DOHH2 (cell line): ENCODE measurements around the gene DNAJB12.

Source experiments
- EZH2phosphoT487 ChIP-seq: fragments of 200-600 bp; sonication (generic); IDR thresholded peaks from 2 replicates; pipeline ENCODE4 v1.6.1; 2017; ENCODE audit warnings: borderline replicate concordance, mild to moderate bottlenecking, antibody characterized with exemption, low read length, moderate library complexity, mixed read lengths
- TF ChIP-seq, protein P1 (sequence below): fragments of 200-600 bp; sonication (generic); IDR thresholded peaks from one replicate; pipeline ENCODE4 v1.5.1; 2014; ENCODE audit warnings: antibody characterized with exemption, mild to moderate bottlenecking, low read depth, low read length; ENCODE audit not compliant: poor library complexity, severe bottlenecking

DNA sequence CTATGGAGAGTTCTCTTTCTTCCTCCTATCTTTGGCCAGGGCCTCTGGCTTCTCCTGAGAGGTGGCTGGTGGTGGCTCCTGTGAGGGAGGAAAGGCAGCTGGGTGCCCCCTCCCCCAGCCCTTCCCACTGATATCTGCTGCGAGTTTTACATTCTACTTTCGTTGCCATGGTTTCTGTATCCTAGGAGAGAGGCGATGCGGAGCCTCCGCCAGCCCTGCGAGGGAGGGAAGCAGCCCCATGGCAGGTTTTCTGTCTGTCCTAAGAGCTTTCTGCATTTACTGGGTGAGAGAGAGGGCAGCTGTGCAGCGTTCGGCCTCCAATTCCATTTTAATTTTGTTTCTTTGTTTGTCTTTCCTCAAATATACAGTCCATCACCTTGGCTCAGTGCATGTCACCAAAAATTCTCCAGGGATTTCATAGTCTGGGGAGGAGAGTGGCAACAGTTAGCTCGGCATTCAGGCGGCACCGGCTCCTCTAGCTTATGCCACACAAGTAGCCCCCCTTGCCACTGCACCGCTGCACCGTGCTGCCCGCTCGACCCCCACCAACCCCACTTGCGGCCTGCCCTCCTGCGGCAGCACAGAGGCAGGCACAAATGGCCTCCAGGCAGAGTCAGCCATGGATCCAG, 20.4 kb downstream of the DNAJB12 start:
- TF ChIP-seq, protein P1, sequence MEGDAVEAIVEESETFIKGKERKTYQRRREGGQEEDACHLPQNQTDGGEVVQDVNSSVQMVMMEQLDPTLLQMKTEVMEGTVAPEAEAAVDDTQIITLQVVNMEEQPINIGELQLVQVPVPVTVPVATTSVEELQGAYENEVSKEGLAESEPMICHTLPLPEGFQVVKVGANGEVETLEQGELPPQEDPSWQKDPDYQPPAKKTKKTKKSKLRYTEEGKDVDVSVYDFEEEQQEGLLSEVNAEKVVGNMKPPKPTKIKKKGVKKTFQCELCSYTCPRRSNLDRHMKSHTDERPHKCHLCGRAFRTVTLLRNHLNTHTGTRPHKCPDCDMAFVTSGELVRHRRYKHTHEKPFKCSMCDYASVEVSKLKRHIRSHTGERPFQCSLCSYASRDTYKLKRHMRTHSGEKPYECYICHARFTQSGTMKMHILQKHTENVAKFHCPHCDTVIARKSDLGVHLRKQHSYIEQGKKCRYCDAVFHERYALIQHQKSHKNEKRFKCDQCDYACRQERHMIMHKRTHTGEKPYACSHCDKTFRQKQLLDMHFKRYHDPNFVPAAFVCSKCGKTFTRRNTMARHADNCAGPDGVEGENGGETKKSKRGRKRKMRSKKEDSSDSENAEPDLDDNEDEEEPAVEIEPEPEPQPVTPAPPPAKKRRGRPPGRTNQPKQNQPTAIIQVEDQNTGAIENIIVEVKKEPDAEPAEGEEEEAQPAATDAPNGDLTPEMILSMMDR = no peak
- no peak for TF ChIP-seq EZH2phosphoT487
